Lower lobe of right lung (tissue), 2 donors: Measurements from ENCODE around the gene RPL35A. TPM values are rescaled to one million over a fixed set of nuclear protein-coding genes. Genes with fewer than 3 reads are reported as not detected.
A peak's percentile ranks its signal among the peaks of the same experiment; 100 is the strongest.
"Not testable (repeated sequence)": the region's sequence is repeated elsewhere in the genome, so short reads cannot be mapped to it uniquely, and the experiment has no call there.

Source experiments
- ATAC-seq, 2 donors: fragments of 200-7000 bp; cut with Tn5 transposase; one replicate each; pipeline ENCODE4 v1.9.1; 2020 to 2022; ENCODE audit warnings: mild to moderate bottlenecking in 2 of 2, moderate library complexity in 2 of 2
- DNase-seq: peaks from one replicate; pipeline ENCODE4 v3.0.0-alpha.2; 2020
- H3K27ac ChIP-seq: fragments of 200-600 bp; one replicate; pipeline ENCODE4 v1.8.0; 2022
- H3K27me3 ChIP-seq: fragments of 200-600 bp; one replicate; pipeline ENCODE4 v1.8.0; 2022; ENCODE audit warnings: low read depth
- H3K36me3 ChIP-seq: fragments of 200-600 bp; one replicate; pipeline ENCODE4 v1.8.0; 2022; ENCODE audit warnings: mild to moderate bottlenecking
- H3K4me1 ChIP-seq: fragments of 200-600 bp; one replicate; pipeline ENCODE4 v1.8.0; 2022
- H3K4me3 ChIP-seq: fragments of 200-600 bp; one replicate; pipeline ENCODE4 v1.8.0; 2022; ENCODE audit warnings: mild to moderate bottlenecking
- H3K9me3 ChIP-seq: fragments of 200-600 bp; one replicate; pipeline ENCODE4 v1.8.0; 2022
- CTCF ChIP-seq: fragments of 200-600 bp; IDR thresholded peaks from one replicate; pipeline ENCODE4 v1.8.0; 2022; ENCODE audit warnings: antibody characterized with exemption, mild to moderate bottlenecking
- intact Hi-C: fragments of 100-400 bp; cut with DNase I; formaldehyde crosslinking; loops from one replicate; pipeline ENCODE4 v1.11.0; 2022
- total RNA-seq: library from RNA; stranded (reverse); fragmentation: NEBNext Ultra II Directional; extraction: Animal tissue kit (Norgen Biotek cat#: 25700); gene quantifications from one replicate; pipeline ENCODE4 v1.2.1, GENCODE V29; 2021
- donor health status: DM: no; HTN: yes; CAD: no; lungs with severe emphysema.

Gene RPL35A
- total RNA-seq, 1 donor from 2014 or later: 692 TPM

- H3K4me1 ChIP-seq: peaks cover 46% of the 10 kb centered on the region
- peaks cover 21% of the 10 kb centered on the region for H3K36me3 ChIP-seq
- no peak for TF ChIP-seq CTCF
- peak within 1 kb of the TSS; percentile 99 for H3K4me3 ChIP-seq
- ATAC-seq (peak; percentile 96 to 98), DNase-seq (peak; percentile 98)
- intact Hi-C loops: no loop called here
- H3K27ac ChIP-seq: peak within 1 kb of the TSS; percentile 85
- no peaks in the 10 kb centered on the region for H3K9me3 ChIP-seq
- H3K27me3 ChIP-seq: no peaks in the 10 kb centered on the region
These were observed 10.1 kb downstream of the RPL35A start, which contains the start of gene LMLN for GRCh38 chr3:197959891-197960693. LMLN (plus strand) TSS chr3:197960217; CDS start chr3:197960246, 29 bp downstream.

- Histone ChIP-seq H3K4me1 (peaks cover 46% of the 10 kb centered on the region), H3K27ac (peak overlapping the region; percentile 85), H3K4me3 (peak overlapping the region; percentile 99), H3K27me3 (no peaks in the 10 kb centered on the region), H3K9me3 (no peaks in the 10 kb centered on the region), H3K36me3 (peaks cover 13% of the 10 kb centered on the region)
- ATAC-seq (no peak), DNase-seq (no peak)
- intact Hi-C loops: no loop called here
- TF ChIP-seq CTCF: no peak
These were observed 10.9 kb downstream of the RPL35A start for GRCh38 chr3:197960694-197961581.

DNA sequence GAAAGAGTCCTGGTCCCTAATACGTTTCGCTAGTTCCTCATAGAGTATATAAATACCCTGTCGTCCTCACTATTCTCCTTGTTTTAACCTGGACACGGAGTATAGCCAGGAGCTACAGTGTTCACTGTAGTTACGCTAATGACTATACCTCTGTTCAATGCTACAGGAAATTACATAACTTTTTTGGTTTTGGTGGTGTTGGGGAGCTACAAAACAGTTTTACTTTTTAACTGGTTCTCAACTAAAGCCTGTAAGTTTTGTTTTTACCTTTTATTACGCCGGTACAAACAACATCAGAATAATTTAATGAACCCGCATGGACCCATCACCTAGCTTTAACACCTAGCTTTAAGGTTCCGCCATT is 11.6 kb downstream of the RPL35A start:
- DNase-seq (no peak), ATAC-seq (no peak)
- intact Hi-C loops: no loop called here
- Histone ChIP-seq H3K27me3 (no peaks in the 10 kb centered on the region), H3K36me3 (peaks cover 6% of the 10 kb centered on the region), H3K27ac (no peak overlapping the region), H3K4me3 (no peak overlapping the region), H3K4me1 (peaks cover 46% of the 10 kb centered on the region), H3K9me3 (no peaks in the 10 kb centered on the region)
- TF ChIP-seq CTCF: no peak

- no peak overlapping the region for H3K27ac ChIP-seq
- intact Hi-C loops: no loop called here
- H3K9me3 ChIP-seq: peaks cover 5% of the 10 kb centered on the region
- H3K4me1 ChIP-seq: peaks cover 31% of the 10 kb centered on the region
- no peak for ATAC-seq
- H3K27me3 ChIP-seq: no peaks in the 10 kb centered on the region
- no peak for DNase-seq
- no peaks in the 10 kb centered on the region for H3K36me3 ChIP-seq
- no peak overlapping the region for H3K4me3 ChIP-seq
- no peak for TF ChIP-seq CTCF
These were observed 13.1 kb downstream of the RPL35A start for GRCh38 chr3:197963019-197963637.

DNA sequence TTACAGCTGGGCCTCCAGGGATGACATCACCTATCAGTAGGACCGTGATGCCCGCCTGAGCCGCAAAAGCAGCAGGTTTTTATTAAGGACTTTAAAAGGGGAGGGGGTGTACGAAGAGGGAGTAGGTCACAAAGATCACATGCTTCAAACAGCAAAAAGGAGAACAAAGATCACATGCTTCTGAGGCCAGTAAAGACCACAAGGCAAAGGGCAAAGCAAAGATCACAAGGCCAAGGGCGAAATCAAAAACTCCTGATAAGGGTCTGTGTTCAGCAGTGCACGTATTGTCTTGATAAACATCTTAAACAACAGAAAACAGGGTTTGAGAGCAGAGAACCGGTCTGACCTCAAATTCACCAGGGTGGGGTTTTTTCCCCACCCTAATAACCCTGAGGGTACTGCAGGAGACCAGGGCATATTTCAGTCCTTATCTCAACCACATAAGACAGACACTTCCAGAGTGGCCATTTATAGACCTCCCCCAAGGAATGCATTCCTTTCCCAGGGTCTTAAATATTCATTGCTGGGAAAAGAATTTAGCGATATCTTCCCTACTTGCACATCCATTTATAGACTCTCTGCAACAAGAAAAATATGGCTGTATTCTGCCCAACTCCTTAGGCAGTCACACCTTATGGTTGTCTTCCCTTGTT is 17.5 kb downstream of the RPL35A start:
- DNase-seq, H3K4me3 ChIP-seq, intact Hi-C loops, H3K27me3 ChIP-seq, H3K36me3 ChIP-seq, H3K27ac ChIP-seq, H3K4me1 ChIP-seq, ATAC-seq, H3K9me3 ChIP-seq: not testable (repeated sequence)
